SK-N-SH (cell line): ENCODE results near the gene DOK6. TPM values are rescaled to one million over a fixed set of nuclear protein-coding genes. Genes with fewer than 3 reads are reported as not detected.

Source experiments
- CTCF ChIA-PET: fragments of 300-600, 350-600 bp; formaldehyde crosslinking; extraction: SDS; loops from one replicate; lab custom pipeline; 2021; lab: Yijun Ruan, JAX
- POLR2A ChIA-PET: fragments of 350-600 bp; sonication (Branson Sonifier 250); formaldehyde crosslinking; extraction: SDS; loops from one replicate; lab custom pipeline; 2020; ENCODE audit warnings: antibody characterized with exemption, inconsistent platforms; lab: Yijun Ruan, JAX
- DNase-seq: peaks from one replicate; pipeline ENCODE4 v3.0.0; 2012
- H2AFZ ChIP-seq: fragments of 200-600 bp; sonication (generic); 2 replicates; pipeline ENCODE4 v1.8.1; 2016; ENCODE audit warnings: antibody characterized with exemption, mild to moderate bottlenecking, low read depth
- H3F3A ChIP-seq: fragments of 200-600 bp; sonication (generic); replicated peaks from 2 replicates; pipeline ENCODE3; 2016; ENCODE audit warnings: antibody characterized with exemption, mild to moderate bottlenecking; ENCODE audit not compliant: insufficient read depth
- H3K27ac ChIP-seq, 2 experiments: fragments of 200-500 bp in 1 of 2; fragments of 200-600 bp in 1 of 2; sonication (Bioruptor generic) in 1 of 2; sonication (generic), shearing (Covaris generic) in 1 of 2; 2 replicates each; pipeline versions ENCODE4 v1.5.1 to v1.6.1; 2014 to 2016; ENCODE audit warnings: low read depth in 2 of 2, inconsistent platforms in 1 of 2, low read length in 1 of 2, mild to moderate bottlenecking in 1 of 2, mixed read lengths in 1 of 2
- H3K27me3 ChIP-seq: fragments of 200-600 bp; sonication (generic), shearing (Covaris generic); 2 replicates; pipeline ENCODE4 v1.6.1; 2016; ENCODE audit warnings: mixed run types; ENCODE audit not compliant: insufficient read depth
- H3K36me3 ChIP-seq, 2 experiments: fragments of 200-500 bp in 1 of 2; fragments of 200-600 bp in 1 of 2; sonication (Bioruptor generic) in 1 of 2; sonication (generic) in 1 of 2; replicated peaks in 1 of 2; 2 replicates each; pipeline versions ENCODE3 to v1.5.1; 2014 to 2016; ENCODE audit warnings: low read length in 1 of 2, mild to moderate bottlenecking in 1 of 2; ENCODE audit not compliant: insufficient read depth in 2 of 2, control insufficient read depth in 1 of 2
- H3K4me1 ChIP-seq, 2 experiments: fragments of 200-500 bp in 1 of 2; fragments of 200-600 bp in 1 of 2; sonication (Bioruptor generic) in 1 of 2; sonication (generic), shearing (Covaris generic) in 1 of 2; 2 replicates each; pipeline versions ENCODE4 v1.5.1 to v1.6.1; 2014 to 2016; ENCODE audit warnings: low read depth in 1 of 2, low read length in 1 of 2, mixed run types in 1 of 2; ENCODE audit not compliant: insufficient read depth in 2 of 2, control insufficient read depth in 1 of 2
- H3K4me2 ChIP-seq: fragments of 200-600 bp; sonication (generic), shearing (Covaris generic); 2 replicates; pipeline ENCODE4 v1.6.1; 2017; ENCODE audit warnings: mixed run types
- H3K4me3 ChIP-seq, 2 experiments: fragments of 200-500 bp in 1 of 2; fragments of 200-600 bp in 1 of 2; sonication (Bioruptor generic) in 1 of 2; sonication (generic), shearing (Covaris generic) in 1 of 2; 2 replicates each; pipeline versions ENCODE4 v1.5.1 to v1.8.1; 2014 to 2016; ENCODE audit warnings: low read depth in 2 of 2, inconsistent platforms in 1 of 2, low read length in 1 of 2, mild to moderate bottlenecking in 1 of 2, mixed read lengths in 1 of 2, moderate library complexity in 1 of 2
- H3K79me2 ChIP-seq: fragments of 200-600 bp; sonication (generic); 2 replicates; pipeline ENCODE4 v1.8.1; 2017; ENCODE audit warnings: mild to moderate bottlenecking; ENCODE audit not compliant: insufficient read depth
- H3K9ac ChIP-seq: fragments of 200-600 bp; sonication (generic); 2 replicates; pipeline ENCODE4 v1.6.1; 2017; ENCODE audit warnings: mixed run types
- H3K9me2 ChIP-seq: fragments of 200-600 bp; sonication (generic); 2 replicates; pipeline ENCODE4 v1.6.1; 2017; ENCODE audit warnings: mixed run types
- H3K9me3 ChIP-seq: fragments of 200-600 bp; sonication (generic); 2 replicates; pipeline ENCODE4 v1.6.1; 2017; ENCODE audit warnings: mixed run types, mild to moderate bottlenecking, moderate library complexity
- H4K20me1 ChIP-seq: fragments of 200-600 bp; sonication (generic); 2 replicates; pipeline ENCODE4 v1.6.1; 2017; ENCODE audit warnings: mild to moderate bottlenecking, mixed run types; ENCODE audit not compliant: insufficient read depth
- CHD2 ChIP-seq: fragments of 150-350 bp; IDR thresholded peaks from 2 replicates; pipeline ENCODE4 v1.6.1; 2018; ENCODE audit warnings: low read length; ENCODE audit not compliant: partially characterized antibody
- EZH2phosphoT487 ChIP-seq: fragments of 200-600 bp; sonication (generic); IDR thresholded peaks from 2 replicates; pipeline ENCODE4 v1.6.1; 2017; ENCODE audit warnings: low read depth, mixed run types, mild to moderate bottlenecking, antibody characterized with exemption, moderate library complexity, borderline replicate concordance
- FOSL2 ChIP-seq: IDR thresholded peaks from 2 replicates; pipeline ENCODE4 v1.4.0; 2012; ENCODE audit warnings: low read depth, mild to moderate bottlenecking, moderate library complexity, borderline replicate concordance
- FOXJ3 ChIP-seq: sonication (generic); formaldehyde crosslinking; IDR thresholded peaks from 2 replicates; pipeline ENCODE4 v1.5.1; 2020; ENCODE audit warnings: mild to moderate bottlenecking, missing genetic modification reagents
- FOXM1 ChIP-seq: IDR thresholded peaks from 2 replicates; pipeline ENCODE4 v1.4.0; 2012; ENCODE audit warnings: low read depth, mild to moderate bottlenecking
- NFIC ChIP-seq: IDR thresholded peaks from 2 replicates; pipeline ENCODE4 v1.4.0; 2012; ENCODE audit warnings: borderline replicate concordance
- NRF1 ChIP-seq: IDR thresholded peaks from 2 replicates; pipeline ENCODE4 v1.6.1; 2012; ENCODE audit warnings: low read depth, mild to moderate bottlenecking, low read length
- POLR2AphosphoS5 ChIP-seq: IDR thresholded peaks from 2 replicates; pipeline ENCODE4 v1.6.1; 2012; ENCODE audit warnings: low read depth, low read length
- RAD21 ChIP-seq: IDR thresholded peaks from 2 replicates; pipeline ENCODE4 v1.6.1; 2012; ENCODE audit warnings: mild to moderate bottlenecking, low read length
- RCOR1 ChIP-seq: fragments of 150-350 bp; IDR thresholded peaks from 2 replicates; pipeline ENCODE4 v1.6.1; 2017; ENCODE audit warnings: antibody characterized with exemption, low read length
- REST ChIP-seq: IDR thresholded peaks from 2 replicates; pipeline ENCODE4 v1.6.1; 2012; ENCODE audit warnings: mild to moderate bottlenecking, low read depth, low read length, moderate library complexity
- SMC3 ChIP-seq: IDR thresholded peaks from 2 replicates; pipeline ENCODE4 v1.6.1; 2012; ENCODE audit warnings: low read depth, low read length, improper control_type of control experiment
- TAF1 ChIP-seq: IDR thresholded peaks from 2 replicates; pipeline ENCODE4 v1.6.1; 2012; ENCODE audit warnings: low read depth, mild to moderate bottlenecking, low read length, moderate library complexity, borderline replicate concordance
- WGBS: methylation state at CpG from one replicate; pipeline ENCODE4 v1.1.6; 2017; ENCODE audit warnings: low lambda C conversion rate; 5-methylcytosine and 5-hydroxymethylcytosine counted together
- polyA plus RNA-seq, 3 experiments: library from polyadenylated mRNA; depleted of rRNA; stranded (reverse); fragments of >200 nt; gene quantifications; 2 replicates each; pipeline ENCODE4 v1.2.3, GENCODE V29; 2012
- TF ChIP-seq, protein P1 (sequence below): fragments of 150-350 bp; IDR thresholded peaks from 2 replicates; pipeline ENCODE4 v1.6.1; 2017; ENCODE audit warnings: antibody characterized with exemption, low read length, low read depth, borderline replicate concordance
- TF ChIP-seq, protein P2 (sequence below): IDR thresholded peaks from 2 replicates; pipeline ENCODE4; 2012
- TF ChIP-seq, protein P3 (sequence below): IDR thresholded peaks from 2 replicates; pipeline ENCODE4 v1.4.0; 2012; ENCODE audit warnings: low read depth

DOK6 gene
- polyA plus RNA-seq, 1 of the 3 experiments (the other 2 are of a cell fraction): 3.9 TPM

DNA sequence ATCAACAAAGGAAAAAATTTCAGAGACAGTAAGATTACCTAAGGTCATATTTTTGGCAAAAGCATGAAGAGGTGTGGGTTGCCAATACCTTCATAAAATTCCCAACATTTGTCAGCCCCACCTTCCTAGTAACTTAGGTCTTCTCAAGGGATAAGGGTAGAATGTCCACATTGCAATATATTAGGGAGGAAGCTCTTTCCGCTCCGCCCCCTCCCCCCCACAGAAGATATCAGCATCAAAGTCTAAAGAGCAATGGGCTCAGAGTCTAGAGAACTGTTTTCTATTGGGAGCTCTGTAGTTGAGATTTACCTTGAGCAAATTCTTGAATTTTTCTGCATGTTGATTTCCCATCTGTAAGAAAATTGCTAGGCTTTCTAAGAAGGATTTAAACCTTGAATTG lies 346.7 kb downstream of the DOK6 start:
- Histone ChIP-seq H3K4me2 (no peak overlapping the region), H3K79me2 (no peaks in the 10 kb centered on the region), H2AFZ (no peak overlapping the region), H3K9me2 (no peaks in the 10 kb centered on the region), H3K4me3 (no peak overlapping the region), H3K27me3 (no peaks in the 10 kb centered on the region), H3K9me3 (no peaks in the 10 kb centered on the region), H3K27ac (no peak overlapping the region), H3K9ac (no peak overlapping the region), H3K4me1 (no peaks in the 10 kb centered on the region), H4K20me1 (no peaks in the 10 kb centered on the region), H3K36me3 (no peaks in the 10 kb centered on the region), H3F3A (no peaks in the 10 kb centered on the region)
- CTCF ChIA-PET: no interaction called here
- WGBS: 83% methylated on average over 2 of the region's 2 CpGs
- TF ChIP-seq FOSL2 (no peak), EZH2phosphoT487 (no peak), POLR2AphosphoS5 (no peak), FOXJ3 (CRISPR knock-in tag) (no peak), SMC3 (no peak), TAF1 (no peak)
- TF ChIP-seq, protein P1, sequence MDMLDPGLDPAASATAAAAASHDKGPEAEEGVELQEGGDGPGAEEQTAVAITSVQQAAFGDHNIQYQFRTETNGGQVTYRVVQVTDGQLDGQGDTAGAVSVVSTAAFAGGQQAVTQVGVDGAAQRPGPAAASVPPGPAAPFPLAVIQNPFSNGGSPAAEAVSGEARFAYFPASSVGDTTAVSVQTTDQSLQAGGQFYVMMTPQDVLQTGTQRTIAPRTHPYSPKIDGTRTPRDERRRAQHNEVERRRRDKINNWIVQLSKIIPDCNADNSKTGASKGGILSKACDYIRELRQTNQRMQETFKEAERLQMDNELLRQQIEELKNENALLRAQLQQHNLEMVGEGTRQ: no peak
- TF ChIP-seq, protein P2, sequence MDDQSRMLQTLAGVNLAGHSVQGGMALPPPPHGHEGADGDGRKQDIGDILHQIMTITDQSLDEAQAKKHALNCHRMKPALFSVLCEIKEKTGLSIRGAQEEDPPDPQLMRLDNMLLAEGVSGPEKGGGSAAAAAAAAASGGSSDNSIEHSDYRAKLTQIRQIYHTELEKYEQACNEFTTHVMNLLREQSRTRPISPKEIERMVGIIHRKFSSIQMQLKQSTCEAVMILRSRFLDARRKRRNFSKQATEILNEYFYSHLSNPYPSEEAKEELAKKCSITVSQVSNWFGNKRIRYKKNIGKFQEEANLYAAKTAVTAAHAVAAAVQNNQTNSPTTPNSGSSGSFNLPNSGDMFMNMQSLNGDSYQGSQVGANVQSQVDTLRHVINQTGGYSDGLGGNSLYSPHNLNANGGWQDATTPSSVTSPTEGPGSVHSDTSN: no peak
- no peak for DNase-seq
- POLR2A ChIA-PET: no interaction called here

DNA sequence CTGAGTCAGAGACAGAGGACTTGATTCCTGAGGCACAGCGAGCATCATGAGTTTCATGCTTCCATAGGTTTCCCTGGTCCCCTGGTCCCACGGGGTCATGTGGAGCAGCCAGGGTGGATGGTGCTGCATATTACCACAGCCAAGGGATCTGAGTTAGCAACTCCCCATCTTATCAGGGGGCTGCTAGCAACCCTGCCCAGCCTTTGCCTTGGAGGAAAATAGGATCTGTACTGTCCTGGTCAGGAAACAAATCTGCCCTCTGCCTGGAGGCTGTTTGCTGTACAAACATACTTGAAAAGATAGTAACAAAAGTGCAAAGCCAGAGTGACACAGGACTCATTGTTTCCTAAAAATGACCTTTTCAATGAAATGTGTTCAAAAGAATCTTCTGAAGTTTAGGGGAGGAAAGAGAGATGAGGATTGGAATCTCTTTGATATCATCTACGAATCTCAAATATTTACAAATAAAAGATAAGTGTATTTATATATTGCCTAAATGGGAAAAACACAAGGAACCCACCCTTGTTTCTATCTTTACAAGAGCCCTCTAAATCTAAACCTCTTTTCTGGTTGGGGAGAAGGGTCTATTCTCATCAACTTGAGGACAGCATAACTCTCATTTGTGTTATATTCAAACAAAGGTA lies 352.2 kb downstream of the DOK6 start:
- H3K9ac ChIP-seq: no peak overlapping the region
- H3K4me1 ChIP-seq: peaks cover 2 to 3% of the 10 kb centered on the region in 2 experiments; a peak in 2 of 4 replicates
- no peak for TF ChIP-seq REST
- TF ChIP-seq, protein P2: no peak
- no peak for TF ChIP-seq CHD2
- no peak for TF ChIP-seq FOXM1
- no peak for TF ChIP-seq RCOR1
- TF ChIP-seq TAF1: no peak
- no peak for TF ChIP-seq NFIC
- no peak for TF ChIP-seq NRF1
- TF ChIP-seq RAD21: no peak
- TF ChIP-seq, protein P3, sequence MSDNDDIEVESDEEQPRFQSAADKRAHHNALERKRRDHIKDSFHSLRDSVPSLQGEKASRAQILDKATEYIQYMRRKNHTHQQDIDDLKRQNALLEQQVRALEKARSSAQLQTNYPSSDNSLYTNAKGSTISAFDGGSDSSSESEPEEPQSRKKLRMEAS: no peak
- H3K4me2 ChIP-seq: no peak overlapping the region
- no peak overlapping the region for H3K4me3 ChIP-seq
- WGBS: 91% methylated on average over 3 of the region's 3 CpGs
- DNase-seq: no peak
- H3F3A ChIP-seq: no peaks in the 10 kb centered on the region
- H3K79me2 ChIP-seq: no peaks in the 10 kb centered on the region
- no peak overlapping the region for H2AFZ ChIP-seq
- no peaks in the 10 kb centered on the region for H3K9me2 ChIP-seq
- no peaks in the 10 kb centered on the region for H3K36me3 ChIP-seq
- no peaks in the 10 kb centered on the region for H4K20me1 ChIP-seq
- H3K27ac ChIP-seq: no peak overlapping the region
- ChIA-PET POLR2A (no interaction called here), CTCF (interaction anchor here (0.7 kb wide), 1 partner anchor 310 kb away, joined by 3 read pairs; no protein-coding TSS in a partner anchor)
- H3K27me3 ChIP-seq: no peaks in the 10 kb centered on the region
- H3K9me3 ChIP-seq: no peaks in the 10 kb centered on the region
